Measurements from ENCODE around the gene MUC16.
"Not testable (repeated sequence)": the region's sequence is repeated elsewhere in the genome, so short reads cannot be mapped to it uniquely, and the experiment has no call there.

The MUC16 gene
- total RNA-seq: 0.20 to 1.2 reads per million in 2 donors

GRCh38 chr19:9009935-9010651, at the start of gene MUC16:
MUC16 (minus strand) TSS chr19:9010409.
- DNase-seq: no peak

DNA sequence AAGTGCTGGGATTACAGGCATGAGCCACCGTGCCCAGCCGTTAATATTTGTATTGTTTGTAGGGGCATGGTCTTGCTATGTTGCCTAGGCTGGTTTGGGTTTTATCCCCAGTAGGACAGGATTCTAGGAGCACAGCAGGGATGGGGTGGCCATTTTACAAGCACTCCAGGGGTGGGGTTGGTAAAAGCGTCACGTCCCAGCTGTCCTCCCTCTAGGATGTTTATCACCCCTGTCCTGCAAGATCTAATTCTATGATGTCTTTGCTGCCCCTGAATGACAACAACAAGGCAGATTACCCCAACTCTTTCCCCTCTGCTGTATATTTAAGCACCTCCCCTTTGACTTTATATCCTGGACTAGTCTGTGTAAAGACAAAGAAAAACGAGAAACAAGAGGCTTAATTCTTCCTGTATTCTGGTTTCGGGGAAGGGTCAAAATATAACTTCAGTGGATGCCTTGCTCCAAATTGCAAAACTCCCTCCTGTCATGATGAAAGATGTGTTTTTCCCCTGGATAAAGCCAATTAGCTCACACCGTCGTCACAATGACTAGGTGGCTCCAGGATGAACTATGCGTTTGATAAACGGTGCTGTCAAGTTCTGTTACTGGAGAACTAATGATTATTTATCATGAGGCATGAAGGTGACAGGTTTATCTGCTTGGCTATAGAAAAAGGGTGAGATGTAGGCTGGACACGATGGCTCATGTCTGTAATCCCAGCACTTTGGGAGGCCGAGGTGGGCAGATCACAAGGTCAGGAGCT, 48.9 kb upstream of the MUC16 start:
- DNase-seq: no peak

GRCh38 chr19:9057505-9058258, 47.5 kb upstream of the MUC16 start:
- no peak for DNase-seq

DNA sequence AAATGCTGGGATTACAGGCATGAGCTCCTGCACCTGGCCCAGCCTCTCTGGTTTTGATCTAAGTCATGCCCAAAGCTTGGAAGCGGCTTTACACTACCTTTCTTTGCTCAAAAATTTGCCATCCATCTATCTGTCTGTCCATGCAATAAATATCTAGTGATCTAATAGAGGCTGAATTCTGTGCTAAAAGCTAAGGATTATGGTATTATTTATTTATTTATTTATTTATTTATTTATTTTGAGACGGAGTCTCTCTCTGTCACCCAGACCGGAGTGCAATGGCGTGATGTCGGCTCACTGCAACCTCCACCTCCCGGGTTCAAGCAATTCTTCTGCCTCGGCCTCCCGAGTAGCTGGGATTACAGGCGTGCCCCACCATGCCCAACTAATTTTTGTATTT, 45.9 kb upstream of the MUC16 start:
- DNase-seq: not testable (repeated sequence)

GRCh38 chr19:9054765-9055164, 44.6 kb upstream of the MUC16 start:
- no peak for DNase-seq

GRCh38 chr19:9054207-9054606, 44.0 kb upstream of the MUC16 start:
- DNase-seq: no peak

- DNase-seq: not testable (repeated sequence)
Measured at GRCh38 chr19:9053674-9054073, 43.5 kb upstream of the MUC16 start.

- no peak for DNase-seq
Measured at GRCh38 chr19:9052894-9053293, 42.7 kb upstream of the MUC16 start.

- DNase-seq: no peak
Measured at GRCh38 chr19:9046694-9047093, 36.5 kb upstream of the MUC16 start.

- no peak for DNase-seq
Measured at GRCh38 chr19:9044449-9044848, 34.2 kb upstream of the MUC16 start.

DNA sequence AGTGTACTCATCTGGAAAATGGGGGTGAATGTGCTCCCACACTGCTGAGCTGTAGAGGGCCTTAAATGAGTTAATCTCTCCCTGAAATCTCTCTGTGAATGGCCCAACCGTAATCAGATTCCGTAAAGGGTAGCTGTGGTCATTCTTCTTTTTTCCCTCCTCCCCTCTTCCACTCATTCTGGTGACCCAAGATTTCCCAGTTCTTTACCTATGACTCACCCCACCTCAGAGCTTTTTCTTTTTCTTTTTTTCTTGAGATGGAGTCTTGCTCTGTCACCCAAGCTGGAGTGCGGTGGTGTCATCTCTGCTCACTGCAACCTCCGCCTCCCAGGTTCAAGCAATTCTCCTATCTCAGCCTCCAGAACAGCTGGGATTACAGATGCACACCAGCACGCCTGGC, 33.3 kb upstream of the MUC16 start:
- no peak for DNase-seq

DNA sequence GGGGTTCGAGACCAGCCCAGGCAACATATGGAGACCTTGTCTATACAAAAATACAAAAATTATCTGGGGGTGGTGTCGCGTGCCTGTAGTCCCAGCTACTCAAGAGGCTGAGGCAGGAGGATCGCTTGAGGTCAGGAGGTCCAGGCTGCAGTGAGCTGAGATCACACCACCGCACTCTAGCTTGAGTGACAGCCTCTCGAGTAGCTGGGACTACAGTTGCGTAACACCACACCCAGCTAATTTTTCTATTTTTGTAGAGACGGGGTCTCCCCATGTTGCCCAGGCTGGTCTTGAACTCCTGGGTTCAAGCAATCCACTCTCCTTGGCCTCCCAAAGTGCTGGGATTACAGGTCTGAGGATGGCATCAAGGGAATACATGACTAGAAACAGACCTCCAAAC, 30.8 kb upstream of the MUC16 start:
- no peak for DNase-seq

- no peak for DNase-seq
Measured at GRCh38 chr19:9040131-9040530, 29.9 kb upstream of the MUC16 start.

DNA sequence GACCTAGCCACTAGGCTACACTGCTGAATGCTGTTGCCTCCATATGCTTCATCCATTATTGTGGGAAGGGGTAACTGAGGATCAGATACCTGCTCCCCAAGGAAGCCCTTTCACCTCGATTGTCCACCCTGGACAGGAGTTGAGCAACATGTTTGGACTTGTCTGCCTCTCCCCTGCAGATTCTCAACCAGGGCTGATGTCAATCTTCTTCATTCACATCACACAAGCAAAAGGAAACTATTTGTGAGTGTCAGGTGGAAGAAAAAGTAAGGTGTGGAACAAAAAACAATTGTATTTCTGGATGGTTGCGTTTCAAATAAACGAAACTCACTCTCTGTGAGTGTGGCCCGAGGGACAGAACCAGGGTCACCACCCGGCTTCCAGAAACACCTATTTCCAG, 29.5 kb upstream of the MUC16 start:
- no peak for DNase-seq

DNA sequence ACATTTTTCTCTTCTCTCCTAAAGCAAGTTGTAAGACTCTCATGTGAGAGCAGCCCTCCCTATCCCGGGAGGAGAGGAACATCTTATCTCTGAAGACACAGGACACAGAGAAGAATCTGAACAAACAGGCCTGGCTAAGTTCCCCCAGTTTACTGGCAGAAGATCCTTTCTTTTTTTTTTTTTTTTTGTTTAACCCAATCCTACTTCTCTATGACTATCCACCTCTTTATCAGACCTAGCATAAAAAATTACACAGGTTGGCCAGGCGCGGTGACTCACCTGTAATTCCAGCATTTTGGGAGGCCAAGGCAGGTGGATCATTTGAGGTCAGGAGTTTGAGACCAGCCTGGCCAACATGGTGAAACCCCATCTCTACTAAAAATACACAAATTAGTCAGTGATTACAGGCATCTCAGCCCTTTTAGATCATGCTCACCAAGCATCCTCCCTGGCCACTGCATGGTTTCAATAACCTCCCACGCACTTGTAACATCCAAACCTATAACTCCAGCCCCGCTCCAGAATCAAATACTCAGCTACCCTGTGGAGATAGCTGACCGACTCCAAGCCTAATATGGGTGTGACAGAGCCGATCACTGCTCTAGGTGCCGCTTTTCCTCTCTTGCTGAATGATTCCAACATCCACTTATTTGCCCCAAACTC, 27.3 kb upstream of the MUC16 start:
- no peak for DNase-seq

GRCh38 chr19:9032136-9032631, 22.0 kb upstream of the MUC16 start:
- DNase-seq: no peak

DNA sequence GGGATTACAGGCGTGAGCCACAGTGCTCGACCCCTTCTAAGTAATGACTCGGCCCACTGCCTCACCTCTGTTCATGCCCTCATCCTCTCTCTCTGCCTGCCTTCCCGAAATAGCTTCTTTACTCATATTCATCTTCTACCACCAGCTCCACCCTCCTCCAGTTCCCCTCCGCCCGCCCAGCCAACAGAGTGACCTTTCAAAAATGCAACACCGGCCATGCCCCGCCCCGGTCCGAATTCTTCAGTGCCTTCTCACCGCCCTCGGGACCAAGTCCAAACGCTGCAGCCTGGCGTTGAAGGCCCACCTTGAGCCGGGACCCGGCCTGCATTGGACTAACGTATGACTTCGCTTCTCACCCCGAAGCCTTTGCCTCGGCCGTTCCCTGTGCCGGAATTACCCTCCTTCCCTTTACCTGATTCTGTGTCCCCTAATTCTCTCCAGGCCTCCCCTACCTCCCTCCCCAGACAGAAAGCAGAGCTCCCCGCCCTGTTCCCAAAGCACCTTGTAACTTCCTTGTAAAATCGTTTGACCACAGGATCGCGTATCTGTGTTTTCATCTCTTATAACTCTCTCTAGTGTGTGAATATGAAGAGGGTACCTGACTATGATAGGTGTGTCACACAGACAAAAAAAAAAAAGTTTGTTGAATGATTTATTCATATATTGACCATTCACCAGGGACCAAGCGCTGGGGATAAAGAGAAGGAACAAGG, 8.1 kb upstream of the MUC16 start:
- DNase-seq: no peak

DNA sequence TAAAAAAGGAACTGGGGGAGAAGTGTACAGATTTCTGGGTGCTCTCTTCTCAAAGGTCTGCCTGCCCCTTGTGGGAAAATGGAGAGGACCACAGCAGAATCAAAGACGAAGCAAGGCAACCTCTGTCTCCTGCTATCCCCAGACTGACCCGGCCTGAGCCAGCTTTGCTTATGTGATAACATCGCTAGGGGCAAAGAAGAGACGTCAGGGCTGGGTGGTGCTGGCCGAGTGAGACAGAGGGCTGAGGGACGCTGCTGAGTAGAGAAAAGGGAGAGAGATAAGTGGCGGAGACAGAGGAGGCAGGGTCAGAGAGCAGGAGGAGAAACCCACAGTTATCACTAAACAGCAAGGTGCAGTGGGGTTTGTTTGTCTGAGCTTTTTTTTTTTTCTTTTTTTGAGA, 4.6 kb upstream of the MUC16 start:
- DNase-seq: no peak

GRCh38 chr19:9013988-9014387, 3.8 kb upstream of the MUC16 start:
- DNase-seq: no peak

- DNase-seq: no peak
Measured at GRCh38 chr19:9011875-9012274, 1.7 kb upstream of the MUC16 start.

DNA sequence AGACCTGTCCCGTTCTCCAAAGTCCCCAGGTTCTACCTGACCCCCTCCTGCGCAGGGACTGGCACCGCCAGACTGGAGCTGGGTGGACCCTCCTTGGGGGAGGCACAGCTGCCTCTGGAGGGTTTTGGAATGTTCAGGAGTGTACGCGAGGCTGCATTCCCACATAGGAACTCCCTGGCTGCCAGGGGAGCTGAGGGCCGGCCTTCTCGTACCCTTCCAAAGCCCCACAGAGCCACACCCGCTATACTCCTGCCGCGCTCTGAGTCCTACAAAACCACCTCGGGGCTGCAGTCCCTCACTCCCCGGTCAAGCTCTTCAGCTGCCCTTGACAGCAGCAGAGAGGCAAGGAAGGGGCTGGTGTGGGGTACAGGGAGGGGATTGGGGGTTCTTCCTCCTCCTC, 484 bp upstream of the MUC16 start:
- no peak for DNase-seq

DNA sequence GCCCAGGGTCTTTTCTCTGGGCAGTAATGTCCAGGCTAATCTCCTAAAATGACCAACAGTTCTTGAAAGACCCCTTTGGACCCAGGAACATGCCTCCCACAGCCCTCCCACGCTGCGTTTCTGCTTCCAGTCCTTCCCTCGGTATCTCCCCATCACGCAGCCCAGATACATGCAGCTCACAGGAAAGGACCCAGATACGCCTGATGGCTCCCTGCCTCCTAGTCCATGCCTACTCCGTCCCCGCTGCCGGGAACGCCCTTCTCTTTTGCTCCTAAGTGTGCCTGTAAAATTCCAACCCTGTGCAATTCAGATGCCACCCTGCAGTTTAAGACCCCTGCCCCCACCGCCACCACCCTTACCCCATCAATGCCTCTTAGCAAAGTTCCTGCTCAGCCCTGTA, 778 bp downstream of the MUC16 start:
- no peak for DNase-seq

Data from activated gamma-delta T cell (primary cell).